WTC11 (cell line): Measurements from ENCODE around the gene FGD2. TPM values are rescaled to one million over a fixed set of nuclear protein-coding genes. Genes with fewer than 3 reads are reported as not detected.

Experiments
- ATAC-seq: fragments of 200-7000 bp; cut with Tn5 transposase; 2 replicates; pipeline ENCODE4 v1.10.0; 2021; ENCODE audit warnings: mild to moderate bottlenecking, moderate library complexity
- CTCF ChIA-PET: fragments of 300-600 bp; sonication (Branson Sonifier 250); formaldehyde crosslinking; loops from one replicate; lab custom pipeline; 2021; ENCODE audit warnings: antibody characterized with exemption; lab: Charles Lee
- POLR2A ChIA-PET: fragments of 350-600 bp; sonication (Branson Sonifier 250); formaldehyde crosslinking; loops from one replicate; lab custom pipeline; 2021; ENCODE audit warnings: antibody characterized with exemption; lab: Charles Lee
- DNase-seq: peaks from one replicate; pipeline ENCODE4 v3.0.0; 2021; ENCODE audit warnings: low spot score
- H3K27ac Mint-ChIP-seq: 2 replicates; pipeline ENCODE4 v1.8.0; 2021; ENCODE audit warnings: mixed read lengths
- H3K27me3 Mint-ChIP-seq: 2 replicates; pipeline ENCODE4 v1.8.0; 2021; ENCODE audit warnings: low read depth, mild to moderate bottlenecking, moderate library complexity, mixed read lengths
- H3K36me3 Mint-ChIP-seq: 2 replicates; pipeline ENCODE4 v1.8.0; 2021; ENCODE audit warnings: mixed read lengths
- H3K4me1 Mint-ChIP-seq: 2 replicates; pipeline ENCODE4 v1.8.0; 2022; ENCODE audit warnings: mixed read lengths
- H3K4me3 Mint-ChIP-seq: 2 replicates; pipeline ENCODE4 v1.8.0; 2021; ENCODE audit warnings: mild to moderate bottlenecking, moderate library complexity, mixed read lengths
- H3K9me3 Mint-ChIP-seq: 2 replicates; pipeline ENCODE4 v1.8.0; 2021; ENCODE audit warnings: mixed read lengths
- ELF4 ChIP-seq: sonication (generic); formaldehyde crosslinking; IDR thresholded peaks from 2 replicates; pipeline ENCODE4 v1.8.1; 2022; ENCODE audit warnings: low read depth, mild to moderate bottlenecking, moderate library complexity, missing genetic modification reagents
- GABPB1 ChIP-seq: sonication (generic); formaldehyde crosslinking; IDR thresholded peaks from 2 replicates; pipeline ENCODE4 v1.8.1; 2023; ENCODE audit warnings: mild to moderate bottlenecking, missing genetic modification reagents
- HMGA2 ChIP-seq: fragments of 250-450 bp; sonication (Bioruptor Pico); IDR thresholded peaks from 2 replicates; pipeline ENCODE4 v1.4.0; 2021; ENCODE audit warnings: mild to moderate bottlenecking, moderate library complexity
- SMAD3 ChIP-seq: sonication (generic); formaldehyde crosslinking; IDR thresholded peaks from 2 replicates; pipeline ENCODE4 v1.8.0; 2022; ENCODE audit warnings: missing genetic modification reagents, mild to moderate bottlenecking, borderline replicate concordance
- SMAD4 ChIP-seq: sonication (generic); formaldehyde crosslinking; IDR thresholded peaks from 2 replicates; pipeline ENCODE4 v1.8.0; 2022; ENCODE audit warnings: mild to moderate bottlenecking, missing genetic modification reagents
- SP1 ChIP-seq: sonication (generic); formaldehyde crosslinking; conservative IDR thresholded peaks from 2 replicates; pipeline ENCODE4 v1.8.1; 2022; ENCODE audit warnings: missing genetic modification reagents
- ZNF138 ChIP-seq: sonication (generic); formaldehyde crosslinking; conservative IDR thresholded peaks from 2 replicates; pipeline ENCODE4 v1.8.1; 2022; ENCODE audit warnings: mild to moderate bottlenecking, moderate library complexity, missing genetic modification reagents
- total RNA-seq: library from RNA; stranded (reverse); gene quantifications from 3 replicates; pipeline ENCODE4 v1.2.3, GENCODE V29; 2021
- TF ChIP-seq, protein P1 (sequence below): sonication (generic); formaldehyde crosslinking; IDR thresholded peaks from 2 replicates; pipeline ENCODE4 v1.8.0; 2022; ENCODE audit warnings: mild to moderate bottlenecking, missing genetic modification reagents
- TF ChIP-seq, protein P2 (sequence below): fragments of 200-600 bp; IDR thresholded peaks from 2 replicates; pipeline ENCODE4 v1.8.0; 2022; ENCODE audit warnings: antibody characterized with exemption
- TF ChIP-seq, protein P3 (sequence below): sonication (generic); formaldehyde crosslinking; conservative IDR thresholded peaks from 2 replicates; pipeline ENCODE4 v1.8.1; 2022; ENCODE audit warnings: mild to moderate bottlenecking, missing genetic modification reagents
- TF ChIP-seq, protein P4 (sequence below): sonication (generic); formaldehyde crosslinking; IDR thresholded peaks from 2 replicates; pipeline ENCODE4 v1.8.1; 2023; ENCODE audit warnings: mild to moderate bottlenecking, moderate library complexity, missing genetic modification reagents
- TF ChIP-seq, protein P5 (sequence below): sonication (generic); formaldehyde crosslinking; IDR thresholded peaks from 2 replicates; pipeline ENCODE4 v1.8.1; 2022; ENCODE audit warnings: missing genetic modification reagents, borderline replicate concordance
- TF ChIP-seq, protein P6 (sequence below): sonication (generic); formaldehyde crosslinking; IDR thresholded peaks from 2 replicates; pipeline ENCODE4 v1.8.1; 2023; ENCODE audit warnings: mild to moderate bottlenecking, missing genetic modification reagents, borderline replicate concordance

The FGD2 gene
- total RNA-seq, 1 experiment from 2014 or later: 0.31 TPM

DNA sequence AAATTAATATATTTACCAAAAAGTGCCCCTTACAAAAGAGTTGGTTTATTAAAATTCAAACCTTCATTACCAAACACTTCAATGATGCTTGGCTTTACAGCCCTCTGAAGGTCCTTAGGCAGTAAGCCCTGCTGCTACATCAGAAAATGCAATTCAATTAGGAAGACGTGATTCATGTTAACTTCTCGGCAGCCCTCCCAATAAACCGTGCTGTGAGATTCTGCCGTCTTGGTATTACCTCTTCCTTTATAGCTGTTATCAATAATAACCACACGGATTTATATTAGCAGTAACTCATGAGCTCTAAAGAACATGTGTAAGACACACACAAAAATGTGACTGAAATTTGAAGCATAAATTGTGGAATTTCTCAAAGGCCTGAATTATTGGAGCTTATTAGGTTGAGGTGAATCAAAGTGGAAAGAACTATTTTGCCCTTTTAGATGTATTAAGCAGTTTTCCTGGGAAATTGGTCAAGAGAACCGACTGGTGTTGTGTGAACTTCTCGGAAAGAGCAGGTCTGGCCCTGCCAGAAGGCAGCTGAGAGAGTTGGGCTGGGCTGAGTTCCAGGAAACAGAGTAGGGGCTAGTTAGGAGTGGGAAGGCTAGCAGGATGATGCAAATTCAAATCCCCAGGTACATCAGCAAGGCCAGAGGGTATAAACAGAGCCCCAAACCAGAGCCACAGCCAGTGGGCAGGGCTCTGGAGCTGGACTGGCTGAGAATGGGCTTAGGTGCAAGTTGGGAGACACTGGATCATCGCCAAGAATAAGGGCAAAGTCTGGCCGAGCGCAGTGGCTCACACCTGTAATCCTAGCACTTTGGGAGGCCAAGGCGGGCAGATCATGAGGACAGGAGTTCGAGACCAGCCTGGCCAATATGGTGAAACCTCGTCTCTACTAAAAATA is 33.1 kb downstream of the FGD2 start:
- Mint-ChIP-seq H3K27me3 (no peaks in the 10 kb centered on the region), H3K4me3 (no peak overlapping the region), H3K4me1 (peaks cover 7% of the 10 kb centered on the region; the same call in 1 of the 2 replicates), H3K9me3 (peaks cover 3% of the 10 kb centered on the region; the same call in 1 of the 2 replicates), H3K27ac (0 out of 2 replicates have a peak overlapping the region, but pooled peaks have one; percentile 38), H3K36me3 (peaks cover 2% of the 10 kb centered on the region; the same call in 1 of the 2 replicates)
- ChIA-PET CTCF (interaction anchor here (1.0 to 1.8 kb wide), 6 partner anchors 8 to 174 kb away, joined by 3 to 8 read pairs (median 6); no protein-coding TSS in a partner anchor), POLR2A (interaction anchor here (0.7 kb wide), 1 partner anchor 98 kb away, joined by 3 read pairs; no protein-coding TSS in a partner anchor)
- DNase-seq: no peak
- TF ChIP-seq GABPB1 (CRISPR knock-in tag): peak; percentile 28; the same call in 1 of the 2 replicates
- TF ChIP-seq, protein P1, sequence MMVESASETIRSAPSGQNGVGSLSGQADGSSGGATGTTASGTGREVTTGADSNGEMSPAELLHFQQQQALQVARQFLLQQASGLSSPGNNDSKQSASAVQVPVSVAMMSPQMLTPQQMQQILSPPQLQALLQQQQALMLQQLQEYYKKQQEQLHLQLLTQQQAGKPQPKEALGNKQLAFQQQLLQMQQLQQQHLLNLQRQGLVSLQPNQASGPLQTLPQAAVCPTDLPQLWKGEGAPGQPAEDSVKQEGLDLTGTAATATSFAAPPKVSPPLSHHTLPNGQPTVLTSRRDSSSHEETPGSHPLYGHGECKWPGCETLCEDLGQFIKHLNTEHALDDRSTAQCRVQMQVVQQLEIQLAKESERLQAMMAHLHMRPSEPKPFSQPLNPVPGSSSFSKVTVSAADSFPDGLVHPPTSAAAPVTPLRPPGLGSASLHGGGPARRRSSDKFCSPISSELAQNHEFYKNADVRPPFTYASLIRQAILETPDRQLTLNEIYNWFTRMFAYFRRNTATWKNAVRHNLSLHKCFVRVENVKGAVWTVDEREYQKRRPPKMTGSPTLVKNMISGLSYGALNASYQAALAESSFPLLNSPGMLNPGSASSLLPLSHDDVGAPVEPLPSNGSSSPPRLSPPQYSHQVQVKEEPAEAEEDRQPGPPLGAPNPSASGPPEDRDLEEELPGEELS: no peak
- peak; percentile 44; the same call in 1 of the 2 replicates for ATAC-seq

DNA sequence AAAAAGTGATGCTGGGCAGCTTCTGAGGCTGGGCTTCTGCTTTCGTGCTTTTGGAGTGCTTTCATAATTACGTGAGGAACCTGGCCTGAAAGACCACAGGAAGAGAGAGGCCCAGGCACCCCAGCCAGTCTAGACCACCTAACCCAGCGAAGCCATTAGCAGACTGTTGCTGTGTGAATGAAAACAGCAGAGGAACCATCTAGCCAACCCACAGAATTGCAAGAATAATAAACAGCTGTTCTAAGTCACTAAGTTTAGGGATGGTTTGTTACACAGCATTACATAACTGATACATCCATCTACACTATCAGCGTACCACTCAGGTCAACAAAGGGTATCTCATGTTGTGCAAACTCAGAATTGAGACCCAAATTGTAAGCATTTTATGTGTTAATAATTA is 34.5 kb downstream of the FGD2 start:
- H3K4me1 Mint-ChIP-seq: peaks cover 7% of the 10 kb centered on the region; the same call in 1 of the 2 replicates
- H3K9me3 Mint-ChIP-seq: peaks cover 3% of the 10 kb centered on the region; the same call in 1 of the 2 replicates
- DNase-seq (no peak), ATAC-seq (no peak)
- no peak overlapping the region for H3K4me3 Mint-ChIP-seq
- no peaks in the 10 kb centered on the region for H3K27me3 Mint-ChIP-seq
- no peak for TF ChIP-seq SMAD4
- TF ChIP-seq ELF4 (CRISPR knock-in tag): no peak
- TF ChIP-seq ZNF138 (CRISPR knock-in tag): no peak
- TF ChIP-seq SMAD3 (CRISPR knock-in tag): no peak
- no peak for TF ChIP-seq SP1 (CRISPR knock-in tag)
- TF ChIP-seq HMGA2 (CRISPR knock-in tag): no peak
- TF ChIP-seq, protein P2, sequence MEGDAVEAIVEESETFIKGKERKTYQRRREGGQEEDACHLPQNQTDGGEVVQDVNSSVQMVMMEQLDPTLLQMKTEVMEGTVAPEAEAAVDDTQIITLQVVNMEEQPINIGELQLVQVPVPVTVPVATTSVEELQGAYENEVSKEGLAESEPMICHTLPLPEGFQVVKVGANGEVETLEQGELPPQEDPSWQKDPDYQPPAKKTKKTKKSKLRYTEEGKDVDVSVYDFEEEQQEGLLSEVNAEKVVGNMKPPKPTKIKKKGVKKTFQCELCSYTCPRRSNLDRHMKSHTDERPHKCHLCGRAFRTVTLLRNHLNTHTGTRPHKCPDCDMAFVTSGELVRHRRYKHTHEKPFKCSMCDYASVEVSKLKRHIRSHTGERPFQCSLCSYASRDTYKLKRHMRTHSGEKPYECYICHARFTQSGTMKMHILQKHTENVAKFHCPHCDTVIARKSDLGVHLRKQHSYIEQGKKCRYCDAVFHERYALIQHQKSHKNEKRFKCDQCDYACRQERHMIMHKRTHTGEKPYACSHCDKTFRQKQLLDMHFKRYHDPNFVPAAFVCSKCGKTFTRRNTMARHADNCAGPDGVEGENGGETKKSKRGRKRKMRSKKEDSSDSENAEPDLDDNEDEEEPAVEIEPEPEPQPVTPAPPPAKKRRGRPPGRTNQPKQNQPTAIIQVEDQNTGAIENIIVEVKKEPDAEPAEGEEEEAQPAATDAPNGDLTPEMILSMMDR: no peak
- TF ChIP-seq, protein P3, sequence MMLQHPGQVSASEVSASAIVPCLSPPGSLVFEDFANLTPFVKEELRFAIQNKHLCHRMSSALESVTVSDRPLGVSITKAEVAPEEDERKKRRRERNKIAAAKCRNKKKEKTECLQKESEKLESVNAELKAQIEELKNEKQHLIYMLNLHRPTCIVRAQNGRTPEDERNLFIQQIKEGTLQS (CRISPR knock-in tag): no peak
- TF ChIP-seq, all 79 proteins: peak for 0
- ChIA-PET POLR2A (no interaction called here), CTCF (no interaction called here)
- H3K27ac Mint-ChIP-seq: no peak overlapping the region
- H3K36me3 Mint-ChIP-seq: peaks cover 2% of the 10 kb centered on the region; the same call in 1 of the 2 replicates

DNA sequence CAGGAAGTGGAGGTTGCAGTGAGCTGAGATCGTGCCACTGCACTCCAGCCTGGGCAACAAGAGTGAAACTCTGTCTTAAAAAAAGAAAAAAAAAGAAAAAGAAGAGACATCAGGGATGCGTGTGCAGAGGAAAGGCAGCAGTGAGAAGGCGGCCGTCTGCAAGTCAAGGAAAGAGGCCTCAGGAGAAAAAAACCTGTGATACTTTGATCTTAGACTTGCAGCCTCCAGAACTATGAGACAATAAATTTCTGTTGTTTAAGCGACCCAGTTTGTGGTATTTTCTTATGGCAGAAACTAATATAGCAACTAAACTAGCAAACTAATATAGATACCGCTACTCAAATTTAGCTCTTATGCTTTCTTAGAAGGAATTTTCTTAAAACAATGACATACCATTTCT is 36.1 kb downstream of the FGD2 start:
- ATAC-seq: no peak
- ChIA-PET POLR2A (no interaction called here), CTCF (interaction anchor here (1.5 kb wide), 1 partner anchor 23 kb away, joined by 3 read pairs; no protein-coding TSS in a partner anchor)
- peaks cover 2% of the 10 kb centered on the region; the same call in 1 of the 2 replicates for H3K36me3 Mint-ChIP-seq
- H3K4me1 Mint-ChIP-seq: peaks cover 5% of the 10 kb centered on the region; the same call in 1 of the 2 replicates
- H3K27me3 Mint-ChIP-seq: no peaks in the 10 kb centered on the region
- no peak overlapping the region for H3K4me3 Mint-ChIP-seq
- DNase-seq: no peak
- TF ChIP-seq, protein P4, sequence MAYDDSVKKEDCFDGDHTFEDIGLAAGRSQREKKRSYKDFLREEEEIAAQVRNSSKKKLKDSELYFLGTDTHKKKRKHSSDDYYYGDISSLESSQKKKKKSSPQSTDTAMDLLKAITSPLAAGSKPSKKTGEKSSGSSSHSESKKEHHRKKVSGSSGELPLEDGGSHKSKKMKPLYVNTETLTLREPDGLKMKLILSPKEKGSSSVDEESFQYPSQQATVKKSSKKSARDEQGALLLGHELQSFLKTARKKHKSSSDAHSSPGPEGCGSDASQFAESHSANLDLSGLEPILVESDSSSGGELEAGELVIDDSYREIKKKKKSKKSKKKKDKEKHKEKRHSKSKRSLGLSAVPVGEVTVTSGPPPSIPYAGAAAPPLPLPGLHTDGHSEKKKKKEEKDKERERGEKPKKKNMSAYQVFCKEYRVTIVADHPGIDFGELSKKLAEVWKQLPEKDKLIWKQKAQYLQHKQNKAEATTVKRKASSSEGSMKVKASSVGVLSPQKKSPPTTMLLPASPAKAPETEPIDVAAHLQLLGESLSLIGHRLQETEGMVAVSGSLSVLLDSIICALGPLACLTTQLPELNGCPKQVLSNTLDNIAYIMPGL: no peak
- TF ChIP-seq, protein P5, sequence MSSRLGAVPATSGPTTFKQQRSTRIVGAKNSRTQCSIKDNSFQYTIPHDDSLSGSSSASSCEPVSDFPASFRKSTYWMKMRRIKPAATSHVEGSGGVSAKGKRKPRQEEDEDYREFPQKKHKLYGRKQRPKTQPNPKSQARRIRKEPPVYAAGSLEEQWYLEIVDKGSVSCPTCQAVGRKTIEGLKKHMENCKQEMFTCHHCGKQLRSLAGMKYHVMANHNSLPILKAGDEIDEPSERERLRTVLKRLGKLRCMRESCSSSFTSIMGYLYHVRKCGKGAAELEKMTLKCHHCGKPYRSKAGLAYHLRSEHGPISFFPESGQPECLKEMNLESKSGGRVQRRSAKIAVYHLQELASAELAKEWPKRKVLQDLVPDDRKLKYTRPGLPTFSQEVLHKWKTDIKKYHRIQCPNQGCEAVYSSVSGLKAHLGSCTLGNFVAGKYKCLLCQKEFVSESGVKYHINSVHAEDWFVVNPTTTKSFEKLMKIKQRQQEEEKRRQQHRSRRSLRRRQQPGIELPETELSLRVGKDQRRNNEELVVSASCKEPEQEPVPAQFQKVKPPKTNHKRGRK (CRISPR knock-in tag): no peak
- TF ChIP-seq, protein P6, sequence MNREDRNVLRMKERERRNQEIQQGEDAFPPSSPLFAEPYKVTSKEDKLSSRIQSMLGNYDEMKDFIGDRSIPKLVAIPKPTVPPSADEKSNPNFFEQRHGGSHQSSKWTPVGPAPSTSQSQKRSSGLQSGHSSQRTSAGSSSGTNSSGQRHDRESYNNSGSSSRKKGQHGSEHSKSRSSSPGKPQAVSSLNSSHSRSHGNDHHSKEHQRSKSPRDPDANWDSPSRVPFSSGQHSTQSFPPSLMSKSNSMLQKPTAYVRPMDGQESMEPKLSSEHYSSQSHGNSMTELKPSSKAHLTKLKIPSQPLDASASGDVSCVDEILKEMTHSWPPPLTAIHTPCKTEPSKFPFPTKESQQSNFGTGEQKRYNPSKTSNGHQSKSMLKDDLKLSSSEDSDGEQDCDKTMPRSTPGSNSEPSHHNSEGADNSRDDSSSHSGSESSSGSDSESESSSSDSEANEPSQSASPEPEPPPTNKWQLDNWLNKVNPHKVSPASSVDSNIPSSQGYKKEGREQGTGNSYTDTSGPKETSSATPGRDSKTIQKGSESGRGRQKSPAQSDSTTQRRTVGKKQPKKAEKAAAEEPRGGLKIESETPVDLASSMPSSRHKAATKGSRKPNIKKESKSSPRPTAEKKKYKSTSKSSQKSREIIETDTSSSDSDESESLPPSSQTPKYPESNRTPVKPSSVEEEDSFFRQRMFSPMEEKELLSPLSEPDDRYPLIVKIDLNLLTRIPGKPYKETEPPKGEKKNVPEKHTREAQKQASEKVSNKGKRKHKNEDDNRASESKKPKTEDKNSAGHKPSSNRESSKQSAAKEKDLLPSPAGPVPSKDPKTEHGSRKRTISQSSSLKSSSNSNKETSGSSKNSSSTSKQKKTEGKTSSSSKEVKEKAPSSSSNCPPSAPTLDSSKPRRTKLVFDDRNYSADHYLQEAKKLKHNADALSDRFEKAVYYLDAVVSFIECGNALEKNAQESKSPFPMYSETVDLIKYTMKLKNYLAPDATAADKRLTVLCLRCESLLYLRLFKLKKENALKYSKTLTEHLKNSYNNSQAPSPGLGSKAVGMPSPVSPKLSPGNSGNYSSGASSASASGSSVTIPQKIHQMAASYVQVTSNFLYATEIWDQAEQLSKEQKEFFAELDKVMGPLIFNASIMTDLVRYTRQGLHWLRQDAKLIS (CRISPR knock-in tag): no peak
- TF ChIP-seq, all 79 proteins: peak for 0
- Mint-ChIP-seq H3K27ac (no peak overlapping the region), H3K9me3 (peaks cover 3% of the 10 kb centered on the region; the same call in 1 of the 2 replicates)
